Naive thymus-derived CD4-positive, alpha-beta T cell (primary cell): ENCODE results near the gene GNAS. TPM values are rescaled to one million over a fixed set of nuclear protein-coding genes. Genes with fewer than 3 reads are reported as not detected.
A peak's percentile ranks its signal among the peaks of the same experiment; 100 is the strongest.

Source experiments
- ATAC-seq: fragments of 150-1000 bp; cut with Tn5 transposase; 2 replicates; pipeline ENCODE4 v1.10.0; 2021; ENCODE audit warnings: mild to moderate bottlenecking, moderate library complexity
- CTCF ChIA-PET: fragments of 350-600 bp; sonication (Branson Sonifier 250); formaldehyde crosslinking; loops from one replicate; lab custom pipeline; 2021; ENCODE audit warnings: antibody characterized with exemption; lab: Charles Lee
- POLR2A ChIA-PET: fragments of 350-600 bp; sonication (Branson Sonifier 250); formaldehyde crosslinking; loops from one replicate; lab custom pipeline; 2021; ENCODE audit warnings: antibody characterized with exemption, inconsistent platforms; lab: Charles Lee
- DNase-seq, 9 donors: peaks; one replicate each; pipeline versions ENCODE4 v3.0.0 to v3.0.0-alpha.2; 2020 to 2022; ENCODE audit warnings: mixed read lengths in 1 of 9
- H3K27ac ChIP-seq: one replicate; pipeline ENCODE4 v1.7.0; 2013; ENCODE audit warnings: mild to moderate bottlenecking, low read depth, low read length, moderate library complexity
- H3K27me3 ChIP-seq, 2 donors: one replicate each; pipeline ENCODE4 v1.7.0; 2013; ENCODE audit warnings: low read length in 2 of 2, mild to moderate bottlenecking in 2 of 2, moderate library complexity in 2 of 2; ENCODE audit not compliant: control insufficient read depth in 2 of 2, insufficient read depth in 2 of 2
- H3K36me3 ChIP-seq, 3 experiments: 1 replicate in 2 of 3; 2 replicates in 1 of 3; pipeline ENCODE4 v1.7.0; 2013; ENCODE audit warnings: low read length in 3 of 3, mild to moderate bottlenecking in 3 of 3, moderate library complexity in 1 of 3; ENCODE audit not compliant: insufficient read depth in 3 of 3, control insufficient read depth in 2 of 3
- H3K4me1 ChIP-seq, 2 donors: one replicate each; pipeline ENCODE4 v1.7.0; 2013; ENCODE audit warnings: low read length in 2 of 2, mild to moderate bottlenecking in 2 of 2, moderate library complexity in 1 of 2; ENCODE audit not compliant: control insufficient read depth in 2 of 2, insufficient read depth in 2 of 2
- H3K4me3 ChIP-seq: 2 replicates; pipeline ENCODE4 v1.7.0; 2013; ENCODE audit warnings: mild to moderate bottlenecking, low read length
- H3K9me3 ChIP-seq, 3 experiments: 1 replicate in 2 of 3; 2 replicates in 1 of 3; pipeline ENCODE4 v1.7.0; 2013; ENCODE audit warnings: low read length in 3 of 3; ENCODE audit not compliant: control insufficient read depth in 2 of 3
- H3K27ac Mint-ChIP-seq, 9 donors: one replicate each; pipeline ENCODE4 v1.8.0; 2020 to 2022; ENCODE audit warnings: mixed read lengths in 9 of 9, mild to moderate bottlenecking in 8 of 9, moderate library complexity in 5 of 9, inconsistent platforms in 2 of 9
- H3K27me3 Mint-ChIP-seq, 5 donors: one replicate each; pipeline ENCODE4 v1.8.0; 2021 to 2022; ENCODE audit warnings: mixed read lengths in 5 of 5, mild to moderate bottlenecking in 1 of 5
- H3K36me3 Mint-ChIP-seq, 5 donors: one replicate each; pipeline ENCODE4 v1.8.0; 2020 to 2022; ENCODE audit warnings: mixed read lengths in 5 of 5, mild to moderate bottlenecking in 3 of 5, inconsistent platforms in 1 of 5
- H3K4me1 Mint-ChIP-seq, 7 donors: one replicate each; pipeline ENCODE4 v1.8.0; 2020 to 2022; ENCODE audit warnings: mixed read lengths in 7 of 7, mild to moderate bottlenecking in 3 of 7, inconsistent platforms in 1 of 7
- H3K4me3 Mint-ChIP-seq, 10 donors: one replicate each; pipeline ENCODE4 v1.8.0; 2020 to 2022; ENCODE audit warnings: mild to moderate bottlenecking in 10 of 10, mixed read lengths in 10 of 10, moderate library complexity in 6 of 10, inconsistent platforms in 2 of 10
- H3K9me3 Mint-ChIP-seq, 11 donors: one replicate each; pipeline ENCODE4 v1.8.0; 2020 to 2022; ENCODE audit warnings: mixed read lengths in 11 of 11, mild to moderate bottlenecking in 4 of 11, inconsistent platforms in 1 of 11, moderate library complexity in 1 of 11
- intact Hi-C, 2 donors: fragments of 100-400 bp; cut with micrococcal nuclease; formaldehyde crosslinking; loops; one replicate each; pipeline ENCODE4 v1.15.1; 2023
- polyA plus RNA-seq, 2 donors: library from polyadenylated mRNA; unstranded; fragments of 300-500 nt; fragmentation: Illumina TruSeq; gene quantifications; one replicate each; pipeline ENCODE4 v1.2.3, GENCODE V29; 2021
- total RNA-seq, 6 experiments: library from RNA in 5 of 6; stranded (reverse) in 5 of 6; gene quantifications; 1 replicate in 5 of 6; 2 replicates in 1 of 6; pipeline ENCODE4 v1.2.3 and lab custom pipeline; 2021 to 2026

GNAS gene
- total and polyA plus RNA-seq, 7 experiments from 2014 or later = 147 to 907 (median 726) TPM

GRCh38 chr20:58898629-58899408, 46.3 kb downstream of the GNAS start:
- Mint-ChIP-seq H3K9me3 (no peaks in the 10 kb centered on the region), H3K36me3 (peaks cover 3 to 29% (median 10%) of the 10 kb centered on the region in 5 donors), H3K4me3 (peak overlapping the region in 3 of 10 donors; percentile 1 to 60 (median 26)), H3K27ac (peak overlapping the region in 5 of 9 donors; percentile 41 to 83 (median 58)), H3K27me3 (no peaks in the 10 kb centered on the region), H3K4me1 (peaks cover 47 to 89% (median 84%) of the 10 kb centered on the region in 7 donors)
- Histone ChIP-seq H3K4me1 (peaks cover 28 to 36% of the 10 kb centered on the region in 2 donors), H3K27me3 (no peaks in the 10 kb centered on the region), H3K27ac (no peak overlapping the region), H3K4me3 (no peak overlapping the region), H3K36me3 (peaks cover 5 to 37% (median 15%) of the 10 kb centered on the region in 3 experiments), H3K9me3 (no peaks in the 10 kb centered on the region)
- ChIA-PET POLR2A (no interaction called here), CTCF (no interaction called here)
- intact Hi-C loops = loop anchor here (10.0 kb wide), 2 partner anchors 1184 to 1274 kb away; partner anchors contain the start of genes PMEPA1 (in 1 of the 2) and ZBP1 (in 1 of the 2)
- DNase-seq (no peak), ATAC-seq (no peak)

GRCh38 chr20:58899512-58899911, 47.0 kb downstream of the GNAS start:
- Mint-ChIP-seq H3K36me3 (peaks cover 3 to 32% (median 10%) of the 10 kb centered on the region in 5 donors), H3K4me3 (peak overlapping the region in 2 of 10 donors; percentile 26 to 51), H3K4me1 (peaks cover 41 to 85% (median 80%) of the 10 kb centered on the region in 7 donors), H3K27ac (peak overlapping the region in 5 of 9 donors; percentile 21 to 83 (median 77)), H3K27me3 (no peaks in the 10 kb centered on the region), H3K9me3 (no peaks in the 10 kb centered on the region)
- DNase-seq (no peak), ATAC-seq (no peak)
- Histone ChIP-seq H3K27ac (no peak overlapping the region), H3K4me1 (peaks cover 21 to 30% of the 10 kb centered on the region in 2 donors), H3K4me3 (no peak overlapping the region), H3K9me3 (no peaks in the 10 kb centered on the region), H3K27me3 (no peaks in the 10 kb centered on the region), H3K36me3 (peaks cover 8 to 42% (median 18%) of the 10 kb centered on the region in 3 experiments)
- POLR2A ChIA-PET = no interaction called here
- intact Hi-C loops = loop anchor here (10.0 kb wide), 2 partner anchors 1185 to 1275 kb away; partner anchors contain the start of genes PMEPA1 (in 1 of the 2) and ZBP1 (in 1 of the 2)
- CTCF ChIA-PET = no interaction called here

- H3K4me3 Mint-ChIP-seq = peak overlapping the region in 1 of 10 donors; percentile 0
- H3K36me3 ChIP-seq = peaks cover 12 to 51% (median 27%) of the 10 kb centered on the region in 3 experiments
- CTCF ChIA-PET = no interaction called here
These were observed 47.9 kb downstream of the GNAS start for GRCh38 chr20:58900397-58900796.

GRCh38 chr20:58901488-58902402, 49.2 kb downstream of the GNAS start:
- Histone ChIP-seq H3K4me3 (no peak overlapping the region), H3K9me3 (no peaks in the 10 kb centered on the region), H3K27me3 (no peaks in the 10 kb centered on the region), H3K4me1 (peaks cover 9 to 13% of the 10 kb centered on the region in 2 donors), H3K36me3 (peaks cover 21 to 58% (median 36%) of the 10 kb centered on the region in 3 experiments), H3K27ac (no peak overlapping the region)
- POLR2A ChIA-PET = interaction anchor here (0.6 to 1.6 kb wide), 4 partner anchors 8 to 25 kb away, joined by 3 to 7 read pairs (median 5); no protein-coding TSS in a partner anchor
- intact Hi-C loops = no loop called here
- DNase-seq (no peak), ATAC-seq (no peak)
- peaks cover 33 to 80% (median 70%) of the 10 kb centered on the region in 7 donors for H3K4me1 Mint-ChIP-seq
- H3K9me3 Mint-ChIP-seq = no peaks in the 10 kb centered on the region
- peak overlapping the region in 6 of 9 donors; percentile 30 to 73 (median 57) for H3K27ac Mint-ChIP-seq
- no peak overlapping the region for H3K4me3 Mint-ChIP-seq
- H3K36me3 Mint-ChIP-seq = peaks cover 3 to 42% (median 25%) of the 10 kb centered on the region in 5 donors
- no peaks in the 10 kb centered on the region for H3K27me3 Mint-ChIP-seq
- CTCF ChIA-PET = interaction anchor here (0.6 kb wide), 1 partner anchor 1333 kb away, joined by 3 read pairs; no protein-coding TSS in a partner anchor

More at GRCh38 chr20:58900397-58900796, 47.9 kb downstream of the GNAS start:
- peaks cover 12 to 21% of the 10 kb centered on the region in 2 donors for H3K4me1 ChIP-seq
- Mint-ChIP-seq H3K36me3 (peaks cover 3 to 39% (median 19%) of the 10 kb centered on the region in 5 donors), H3K9me3 (no peaks in the 10 kb centered on the region), H3K4me1 (peaks cover 35 to 83% (median 71%) of the 10 kb centered on the region in 7 donors), H3K27ac (peak overlapping the region in 5 of 9 donors; percentile 54 to 83 (median 70)), H3K27me3 (no peaks in the 10 kb centered on the region)
- POLR2A ChIA-PET = interaction anchor here (0.6 to 1.6 kb wide), 4 partner anchors 10 to 132 kb away, joined by 3 to 7 read pairs (median 6); partner anchors contain the start of gene ATP5F1E
- H3K9me3 ChIP-seq = no peaks in the 10 kb centered on the region
- no peak overlapping the region for H3K27ac ChIP-seq
- ATAC-seq (no peak), DNase-seq (no peak)
- H3K27me3 ChIP-seq = no peaks in the 10 kb centered on the region
- H3K4me3 ChIP-seq = no peak overlapping the region
- intact Hi-C loops = no loop called here

- ChIA-PET CTCF (no interaction called here), POLR2A (interaction anchor here (0.5 to 0.6 kb wide), 2 partner anchors 57 to 80 kb away, joined by 3 to 6 read pairs; no protein-coding TSS in a partner anchor)
- no peak overlapping the region for H3K27ac ChIP-seq
- H3K27me3 Mint-ChIP-seq = no peaks in the 10 kb centered on the region
- H3K36me3 ChIP-seq = peaks cover 26 to 59% (median 36%) of the 10 kb centered on the region in 3 experiments
- no peak for ATAC-seq
- peak overlapping the region in 6 of 9 donors; percentile 11 to 72 (median 64) for H3K27ac Mint-ChIP-seq
- H3K4me3 Mint-ChIP-seq = no peak overlapping the region
- H3K4me1 ChIP-seq = peaks cover 17 to 25% of the 10 kb centered on the region in 2 donors
- intact Hi-C loops = no loop called here
- H3K4me3 ChIP-seq = no peak overlapping the region
- no peaks in the 10 kb centered on the region for H3K9me3 Mint-ChIP-seq
- no peaks in the 10 kb centered on the region for H3K9me3 ChIP-seq
- peaks cover 3 to 55% (median 30%) of the 10 kb centered on the region in 5 donors for H3K36me3 Mint-ChIP-seq
- DNase-seq = no peak
- H3K4me1 Mint-ChIP-seq = peaks cover 41 to 82% (median 73%) of the 10 kb centered on the region in 7 donors
- no peaks in the 10 kb centered on the region for H3K27me3 ChIP-seq
These were observed 51.1 kb downstream of the GNAS start for GRCh38 chr20:58903614-58904013.
